T-helper 17 cell (primary cell): ENCODE results near the gene SLC13A3. TPM values are rescaled to one million over a fixed set of nuclear protein-coding genes. Genes with fewer than 3 reads are reported as not detected.

Source experiments
- ATAC-seq: fragments of 150-1000 bp; cut with Tn5 transposase; 2 replicates; pipeline ENCODE4 v1.10.0; 2021; ENCODE audit warnings: mild to moderate bottlenecking, moderate library complexity
- DNase-seq, 3 donors: peaks; one replicate each; pipeline versions ENCODE4 v3.0.0 to v3.0.0-alpha.2; 2020 to 2021
- H3K9me3 ChIP-seq: one replicate; pipeline ENCODE4 v1.7.0; 2013; ENCODE audit warnings: low read length, mild to moderate bottlenecking; ENCODE audit not compliant: control insufficient read depth, poor library complexity, severe bottlenecking
- H3K27ac Mint-ChIP-seq: one replicate; pipeline ENCODE4 v1.8.0; 2022; ENCODE audit warnings: mild to moderate bottlenecking, moderate library complexity, mixed read lengths
- H3K27me3 Mint-ChIP-seq: one replicate; pipeline ENCODE4 v1.8.0; 2022; ENCODE audit warnings: mixed read lengths
- H3K36me3 Mint-ChIP-seq: one replicate; pipeline ENCODE4 v1.8.0; 2022; ENCODE audit warnings: low read depth, mixed read lengths
- H3K4me1 Mint-ChIP-seq: one replicate; pipeline ENCODE4 v1.8.0; 2022; ENCODE audit warnings: mild to moderate bottlenecking, mixed read lengths
- H3K4me3 Mint-ChIP-seq: one replicate; pipeline ENCODE4 v1.8.0; 2022; ENCODE audit warnings: mild to moderate bottlenecking, moderate library complexity, mixed read lengths
- total RNA-seq, 4 donors: library from RNA in 2 of 4; stranded (reverse) in 2 of 4; gene quantifications; one replicate each; pipeline ENCODE4 v1.2.3 and lab custom pipeline; 2022 to 2026

Gene SLC13A3
- total RNA-seq, 2 donors from 2014 or later, result 0.10 TPM; not detected in 1

DNA sequence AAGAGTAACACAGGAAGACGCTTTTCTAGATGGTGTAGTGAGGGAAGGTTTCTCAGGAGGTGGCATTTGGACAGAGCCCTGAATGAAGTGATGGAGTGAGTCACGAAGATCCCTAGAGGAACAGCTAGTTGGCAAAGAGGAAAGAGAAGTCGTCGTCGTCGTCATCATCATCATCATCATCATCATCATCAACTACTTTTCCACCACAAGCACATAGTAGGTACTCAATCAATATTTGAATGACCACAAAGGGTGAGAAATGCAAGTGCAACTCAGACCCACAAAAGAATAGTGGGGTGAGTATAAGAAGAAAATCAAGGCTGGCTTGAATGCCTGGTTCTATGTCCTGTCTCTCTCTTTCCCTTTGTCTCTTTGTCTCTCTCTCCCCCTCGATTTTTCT, 72.5 kb downstream of the SLC13A3 start:
- Mint-ChIP-seq H3K27me3 (peaks cover 38% of the 10 kb centered on the region), H3K4me3 (no peak overlapping the region)
- ATAC-seq, result no peak

DNA sequence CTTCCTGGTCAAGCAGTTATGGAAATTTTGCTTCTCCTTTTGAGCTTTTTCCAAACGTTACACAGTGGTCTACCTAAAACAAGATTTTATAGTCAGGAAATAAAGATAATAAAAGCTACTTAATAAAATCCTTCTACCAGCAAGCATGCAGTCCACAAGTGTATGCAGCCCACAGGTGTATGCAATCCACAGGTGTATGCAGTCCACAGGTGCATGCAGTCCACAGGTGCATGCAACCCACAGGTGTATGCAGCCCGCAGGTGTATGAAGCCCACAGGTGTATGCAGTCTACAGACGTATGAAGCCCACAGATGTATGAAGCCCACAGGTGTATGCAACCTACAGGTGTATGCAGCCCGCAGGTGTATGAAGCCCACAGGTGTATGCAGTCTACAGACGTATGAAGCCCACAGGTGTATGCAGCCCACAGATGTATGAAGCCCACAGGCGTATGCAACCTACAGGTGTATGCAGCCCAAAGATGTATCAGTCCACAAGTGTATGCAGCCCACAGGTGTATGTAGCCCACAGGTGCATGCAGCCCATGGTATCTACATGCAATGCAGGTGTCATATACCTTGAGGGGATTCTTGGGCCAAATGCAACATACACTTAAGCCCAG, 74.4 kb downstream of the SLC13A3 start:
- peaks cover 43% of the 10 kb centered on the region for H3K27me3 Mint-ChIP-seq
- H3K4me1 Mint-ChIP-seq, result peaks cover 5% of the 10 kb centered on the region
- H3K27ac Mint-ChIP-seq, result no peak overlapping the region
- no peak for ATAC-seq
- no peaks in the 10 kb centered on the region for H3K9me3 ChIP-seq
- peaks cover 2% of the 10 kb centered on the region for H3K36me3 Mint-ChIP-seq
- H3K4me3 Mint-ChIP-seq, result no peak overlapping the region
- no peak for DNase-seq

More for the DNA sequence above, 72.5 kb downstream of the SLC13A3 start:
- H3K9me3 ChIP-seq, result no peaks in the 10 kb centered on the region
- H3K27ac Mint-ChIP-seq, result no peak overlapping the region
- no peak for DNase-seq
- peaks cover 5% of the 10 kb centered on the region for H3K4me1 Mint-ChIP-seq
- H3K36me3 Mint-ChIP-seq, result peaks cover 2% of the 10 kb centered on the region

DNA sequence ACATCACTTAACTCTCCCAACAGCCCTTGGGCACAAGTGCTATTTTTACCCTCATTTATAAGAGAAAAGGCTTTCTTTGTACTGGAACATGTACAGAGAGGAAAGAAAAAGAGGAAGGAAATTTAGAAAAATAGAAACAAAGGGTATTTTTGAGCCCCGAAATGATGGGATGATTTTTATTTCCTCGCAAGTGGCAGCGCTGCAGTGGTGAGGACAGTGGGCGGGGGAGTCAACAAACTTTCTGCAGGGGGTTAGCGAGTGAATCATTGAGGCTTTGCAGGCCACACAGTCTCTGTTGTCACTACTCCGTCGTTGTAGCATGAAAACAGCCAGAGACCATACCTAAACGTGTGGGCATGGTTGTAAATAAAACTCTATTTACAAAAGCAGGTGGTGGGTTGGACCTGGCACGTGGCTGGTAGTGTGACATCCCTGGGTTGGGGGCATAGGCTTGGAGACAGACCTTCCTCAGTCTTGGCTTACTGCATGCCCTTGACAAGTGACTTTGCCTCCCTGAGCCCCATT, 75.3 kb downstream of the SLC13A3 start:
- Mint-ChIP-seq H3K4me1 (no peaks in the 10 kb centered on the region), H3K36me3 (no peaks in the 10 kb centered on the region), H3K27ac (no peak overlapping the region), H3K27me3 (peaks cover 38% of the 10 kb centered on the region), H3K4me3 (no peak overlapping the region)
- H3K9me3 ChIP-seq, result no peaks in the 10 kb centered on the region
- DNase-seq (no peak), ATAC-seq (no peak)

DNA sequence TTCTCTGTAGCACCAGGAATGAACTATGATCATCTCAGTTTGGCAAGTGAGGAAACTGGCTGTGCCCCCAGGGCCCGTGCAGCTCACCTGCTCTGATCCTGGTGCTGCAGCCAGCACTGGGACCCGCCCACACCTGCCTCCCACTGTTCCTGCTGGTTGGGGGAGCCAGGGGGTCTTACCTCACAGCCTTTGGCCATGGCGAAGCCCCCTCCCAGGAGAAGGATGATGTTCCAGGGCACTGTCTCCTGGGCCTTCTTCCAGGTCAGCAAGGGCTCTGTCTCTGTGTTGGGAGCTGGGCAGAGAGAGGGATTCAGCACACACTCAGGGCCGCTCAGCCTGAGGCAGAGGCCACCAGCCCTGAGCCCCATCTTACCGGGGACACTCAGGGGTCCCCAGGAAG, 75.9 kb downstream of the SLC13A3 start:
- ATAC-seq, result no peak
- peaks cover 42% of the 10 kb centered on the region for H3K27me3 Mint-ChIP-seq
- H3K4me1 Mint-ChIP-seq, result no peaks in the 10 kb centered on the region

DNA sequence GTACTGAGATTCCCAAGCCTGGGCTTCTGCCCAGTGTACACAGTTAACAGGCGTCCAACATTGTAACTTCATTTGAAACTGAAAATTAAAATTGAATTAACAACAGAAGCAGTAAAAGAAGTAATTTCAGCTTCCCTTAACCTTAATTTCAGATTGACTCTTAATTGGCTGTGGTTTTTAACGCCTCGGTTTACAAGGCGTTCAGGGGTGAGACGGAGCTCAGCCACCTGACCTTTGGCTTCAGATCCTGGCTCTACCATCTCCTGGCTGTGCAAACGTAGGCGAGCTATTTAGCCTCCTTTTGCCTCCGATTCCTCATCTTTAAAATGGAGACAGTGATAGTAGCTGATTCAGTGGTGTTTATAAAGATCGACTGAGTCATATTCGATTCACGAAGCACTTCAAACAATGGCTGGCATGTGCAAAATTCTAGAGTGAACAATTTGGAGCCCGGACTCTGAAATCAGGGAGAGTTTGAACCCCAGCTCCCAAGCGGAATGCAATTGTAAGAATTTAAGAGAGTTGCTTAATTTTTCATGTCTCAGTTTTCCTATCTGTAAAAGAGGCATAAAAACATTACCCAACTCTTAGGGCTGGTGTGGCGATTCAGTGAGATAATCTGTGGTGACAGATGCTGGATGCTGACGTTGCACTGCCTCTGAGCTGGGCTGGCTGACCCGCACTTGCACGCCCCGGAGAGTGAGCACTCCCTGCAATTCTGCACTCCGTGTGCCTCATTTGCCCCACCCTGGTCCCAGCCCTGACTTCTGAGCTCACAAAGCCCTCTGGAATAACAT, 77.3 kb downstream of the SLC13A3 start:
- Mint-ChIP-seq H3K4me1 (no peaks in the 10 kb centered on the region), H3K27me3 (peaks cover 47% of the 10 kb centered on the region)
- no peak for DNase-seq

More for the DNA sequence above, 75.9 kb downstream of the SLC13A3 start:
- Mint-ChIP-seq H3K27ac (no peak overlapping the region), H3K36me3 (no peaks in the 10 kb centered on the region), H3K4me3 (no peak overlapping the region)
- no peaks in the 10 kb centered on the region for H3K9me3 ChIP-seq
- no peak for DNase-seq

DNA sequence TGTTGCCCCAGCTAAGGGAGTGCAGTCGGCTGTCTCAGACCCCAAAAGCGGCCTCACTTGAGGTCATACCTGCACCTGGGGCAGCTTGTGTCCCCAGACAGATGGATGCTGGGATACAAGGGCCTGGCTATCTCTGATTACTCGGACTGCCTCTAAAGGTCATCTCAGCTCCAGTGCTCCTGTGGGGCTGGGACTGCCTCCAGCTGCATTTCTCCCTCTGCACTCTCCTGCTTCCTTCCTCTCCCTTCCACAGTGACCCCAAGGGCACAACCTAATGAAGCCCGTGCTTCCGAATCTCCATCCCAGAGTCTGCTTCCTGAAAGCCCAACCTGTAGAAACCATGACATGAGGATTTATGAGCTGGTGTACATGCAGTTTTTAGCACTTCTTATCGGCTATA, 78.0 kb downstream of the SLC13A3 start:
- Mint-ChIP-seq H3K4me1 (no peaks in the 10 kb centered on the region), H3K27ac (no peak overlapping the region), H3K4me3 (no peak overlapping the region), H3K27me3 (peaks cover 39% of the 10 kb centered on the region), H3K36me3 (no peaks in the 10 kb centered on the region)
- ATAC-seq (no peak), DNase-seq (no peak)
- no peaks in the 10 kb centered on the region for H3K9me3 ChIP-seq

More for the DNA sequence above, 77.3 kb downstream of the SLC13A3 start:
- ATAC-seq, result no peak
- Mint-ChIP-seq H3K36me3 (no peaks in the 10 kb centered on the region), H3K4me3 (no peak overlapping the region), H3K27ac (no peak overlapping the region)
- H3K9me3 ChIP-seq, result no peaks in the 10 kb centered on the region

DNA sequence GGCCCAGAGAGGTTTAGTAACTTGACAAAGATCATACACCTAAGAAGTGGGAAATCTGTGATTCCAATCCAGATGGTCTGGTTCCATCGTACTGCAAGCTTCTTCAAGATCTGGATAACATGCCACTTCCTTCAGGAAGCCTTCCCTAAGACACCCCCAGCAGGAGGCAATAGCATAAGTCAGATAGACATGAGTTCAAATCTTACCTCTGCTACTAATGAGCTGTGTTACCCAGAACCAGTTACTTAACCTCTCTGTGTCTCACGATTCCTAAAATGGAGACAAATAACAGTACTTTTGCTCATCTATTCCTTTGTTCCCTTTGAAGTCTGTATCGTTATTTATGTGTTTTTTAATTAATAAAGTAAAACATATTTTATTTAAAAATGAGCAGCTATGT, 78.5 kb downstream of the SLC13A3 start:
- Mint-ChIP-seq H3K36me3 (no peaks in the 10 kb centered on the region), H3K27ac (no peak overlapping the region), H3K27me3 (peaks cover 37% of the 10 kb centered on the region), H3K4me3 (no peak overlapping the region), H3K4me1 (no peaks in the 10 kb centered on the region)
- DNase-seq, result no peak
- ATAC-seq, result no peak
- no peaks in the 10 kb centered on the region for H3K9me3 ChIP-seq

DNA sequence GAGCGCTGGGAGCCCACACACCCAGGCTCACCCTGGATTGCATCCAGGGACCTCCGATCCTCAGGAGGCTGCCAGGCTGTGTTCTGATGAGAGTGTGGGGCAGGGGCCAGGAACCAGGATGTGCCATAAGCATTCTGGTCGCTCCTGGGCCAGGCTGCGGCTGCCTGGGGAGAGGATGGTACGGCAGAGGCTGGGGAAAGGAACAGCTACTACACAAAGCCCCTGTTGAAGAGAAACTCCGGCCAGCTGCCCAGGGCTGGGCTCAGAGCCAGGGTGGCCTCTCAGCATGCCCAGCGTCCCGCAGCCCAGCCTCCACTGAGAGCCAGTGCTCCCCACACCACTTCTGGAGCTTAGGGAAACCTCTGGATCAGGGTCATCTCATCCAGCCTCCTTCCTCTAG, 79.1 kb downstream of the SLC13A3 start:
- H3K36me3 Mint-ChIP-seq, result no peaks in the 10 kb centered on the region
- no peak overlapping the region for H3K4me3 Mint-ChIP-seq
- H3K27ac Mint-ChIP-seq, result no peak overlapping the region
- H3K9me3 ChIP-seq, result no peaks in the 10 kb centered on the region
- H3K4me1 Mint-ChIP-seq, result no peaks in the 10 kb centered on the region
- ATAC-seq, result no peak
- DNase-seq, result no peak
- peaks cover 42% of the 10 kb centered on the region for H3K27me3 Mint-ChIP-seq

DNA sequence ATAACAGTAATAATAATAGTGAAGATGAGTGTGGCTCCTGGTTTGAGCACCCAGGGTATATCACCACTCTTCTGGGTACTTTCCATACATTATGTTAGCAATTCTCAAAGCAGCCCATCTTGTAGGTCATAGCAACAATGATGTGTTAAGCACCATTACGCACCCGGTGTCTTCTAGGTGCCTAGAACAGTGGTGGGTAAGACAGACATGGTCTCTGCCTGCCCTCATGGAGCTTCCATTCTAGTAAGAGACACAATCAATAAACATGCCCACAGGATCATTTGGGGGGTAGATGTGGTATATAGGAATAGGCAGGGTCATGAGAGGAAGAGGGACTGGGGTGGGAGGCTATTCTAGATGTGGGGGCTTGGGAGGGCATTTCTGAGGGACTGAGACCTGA, 79.8 kb downstream of the SLC13A3 start:
- no peak for DNase-seq
- Mint-ChIP-seq H3K36me3 (no peaks in the 10 kb centered on the region), H3K27ac (no peak overlapping the region), H3K4me1 (no peaks in the 10 kb centered on the region), H3K27me3 (peaks cover 42% of the 10 kb centered on the region), H3K4me3 (no peak overlapping the region)
- ATAC-seq, result no peak
- H3K9me3 ChIP-seq, result no peaks in the 10 kb centered on the region

DNA sequence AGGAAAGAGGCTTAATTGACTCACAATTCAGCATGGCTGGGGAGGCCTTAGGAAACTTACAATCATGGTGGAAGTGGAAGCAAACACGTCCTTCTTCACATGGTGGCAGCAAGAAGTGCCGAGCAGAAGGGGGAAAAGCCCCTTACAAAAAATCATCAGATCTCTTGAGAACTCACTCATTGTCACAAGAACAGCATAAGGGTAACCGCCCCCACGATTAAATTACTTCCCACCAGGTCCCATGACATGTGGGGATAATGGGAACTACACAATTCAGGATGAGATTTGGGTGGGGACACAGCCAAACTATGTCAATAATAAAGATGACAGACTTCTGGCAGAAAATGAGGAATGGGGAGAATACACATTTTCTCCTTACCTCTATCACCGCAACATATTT, 80.3 kb downstream of the SLC13A3 start:
- no peaks in the 10 kb centered on the region for H3K4me1 Mint-ChIP-seq
- ATAC-seq (no peak), DNase-seq (no peak)
- H3K4me3 Mint-ChIP-seq, result no peak overlapping the region
- H3K27ac Mint-ChIP-seq, result no peak overlapping the region
- no peaks in the 10 kb centered on the region for H3K9me3 ChIP-seq
- no peaks in the 10 kb centered on the region for H3K36me3 Mint-ChIP-seq
- H3K27me3 Mint-ChIP-seq, result peaks cover 40% of the 10 kb centered on the region

DNA sequence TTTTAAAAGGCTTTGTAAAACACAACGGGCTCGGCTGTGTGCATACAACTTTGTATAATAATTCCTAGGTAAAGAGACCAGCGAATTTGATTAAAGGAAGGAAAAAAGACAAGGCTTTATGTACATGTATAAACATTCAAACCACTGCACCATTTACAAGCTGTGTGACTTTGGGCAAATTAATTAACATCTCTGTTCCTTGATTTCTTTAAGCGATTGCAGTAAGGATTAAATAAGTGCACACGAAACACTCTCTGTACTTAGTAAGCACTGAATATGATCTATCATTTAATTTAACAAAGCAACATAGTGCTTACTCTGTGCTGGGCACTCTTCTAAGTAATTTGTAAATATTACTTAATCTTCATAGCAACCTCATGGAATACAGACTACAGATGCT, 81.3 kb downstream of the SLC13A3 start:
- peaks cover 35% of the 10 kb centered on the region for H3K27me3 Mint-ChIP-seq
- H3K36me3 Mint-ChIP-seq, result no peaks in the 10 kb centered on the region
- H3K4me3 Mint-ChIP-seq, result no peak overlapping the region
- no peak overlapping the region for H3K27ac Mint-ChIP-seq
- no peaks in the 10 kb centered on the region for H3K9me3 ChIP-seq
- no peak for DNase-seq
- H3K4me1 Mint-ChIP-seq, result no peaks in the 10 kb centered on the region
- no peak for ATAC-seq

DNA sequence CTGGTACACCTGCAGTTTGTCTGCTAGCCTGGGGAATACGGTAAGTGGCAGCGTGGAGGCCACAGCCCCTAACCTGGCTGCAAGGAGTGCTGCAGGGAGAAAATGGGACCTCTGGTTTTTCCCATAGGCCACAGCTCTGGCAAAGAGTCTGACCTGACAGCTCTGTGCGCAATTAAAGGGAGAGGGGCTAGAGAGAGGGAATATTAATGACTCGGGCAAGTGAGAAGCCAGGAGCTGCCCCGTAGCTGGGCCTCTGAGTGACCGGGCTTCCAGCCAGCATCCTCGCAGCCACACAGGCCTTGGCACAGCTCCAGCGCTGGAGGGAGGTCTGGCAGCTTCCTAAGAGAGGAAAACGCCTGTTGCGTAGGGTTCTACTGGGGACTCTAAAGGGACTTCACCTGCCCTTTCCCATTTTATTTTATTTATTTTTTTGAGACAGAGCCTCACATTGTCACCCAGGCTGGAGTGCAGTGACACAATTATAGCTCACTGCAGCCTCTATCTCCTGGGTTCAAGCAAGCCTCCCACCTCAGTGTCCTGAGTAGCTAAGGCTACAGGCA, 82.6 kb downstream of the SLC13A3 start:
- H3K4me1 Mint-ChIP-seq, result no peaks in the 10 kb centered on the region

DNA sequence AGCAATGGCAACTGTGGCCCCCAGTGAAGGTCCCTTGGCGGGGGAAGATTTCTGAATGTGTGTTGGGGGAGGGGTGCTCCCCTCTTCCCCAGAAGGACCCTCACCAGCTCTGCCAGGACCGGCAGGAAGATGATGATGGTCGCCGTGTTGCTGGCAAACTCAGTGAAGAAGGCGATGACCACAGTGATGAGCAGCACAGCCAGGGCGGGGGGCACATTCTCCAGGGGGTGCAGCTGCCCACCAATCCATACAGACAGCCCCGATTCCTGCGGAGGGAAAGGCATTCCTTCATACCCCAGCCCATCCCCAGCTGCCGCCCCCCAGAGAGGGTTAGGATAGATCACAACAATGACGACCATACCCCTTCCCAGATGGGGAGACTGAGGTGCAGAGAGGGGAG, 85.1 kb downstream of the SLC13A3 start:
- Mint-ChIP-seq H3K27me3 (peaks cover 25% of the 10 kb centered on the region), H3K36me3 (no peaks in the 10 kb centered on the region), H3K4me1 (no peaks in the 10 kb centered on the region), H3K27ac (no peak overlapping the region), H3K4me3 (no peak overlapping the region)
- H3K9me3 ChIP-seq, result no peaks in the 10 kb centered on the region
- ATAC-seq, result no peak
- no peak for DNase-seq

More for the DNA sequence above, 82.6 kb downstream of the SLC13A3 start:
- ATAC-seq, result no peak
- H3K4me3 Mint-ChIP-seq, result no peak overlapping the region
- no peaks in the 10 kb centered on the region for H3K9me3 ChIP-seq
- no peaks in the 10 kb centered on the region for H3K36me3 Mint-ChIP-seq
- no peak for DNase-seq
- H3K27ac Mint-ChIP-seq, result no peak overlapping the region
- H3K27me3 Mint-ChIP-seq, result peaks cover 32% of the 10 kb centered on the region
